GM19372 (cell line): ENCODE results near the gene FIZ1.

ENCODE experiments used
- ATAC-seq: cut with Tn5 transposase; IDR thresholded peaks from one replicate; pipeline ENCODE4 v1.9.1; 2021; ENCODE audit warnings: mild to moderate bottlenecking, low read depth, moderate library complexity; ENCODE audit not compliant: unreplicated experiment

The FIZ1 gene, protein sequence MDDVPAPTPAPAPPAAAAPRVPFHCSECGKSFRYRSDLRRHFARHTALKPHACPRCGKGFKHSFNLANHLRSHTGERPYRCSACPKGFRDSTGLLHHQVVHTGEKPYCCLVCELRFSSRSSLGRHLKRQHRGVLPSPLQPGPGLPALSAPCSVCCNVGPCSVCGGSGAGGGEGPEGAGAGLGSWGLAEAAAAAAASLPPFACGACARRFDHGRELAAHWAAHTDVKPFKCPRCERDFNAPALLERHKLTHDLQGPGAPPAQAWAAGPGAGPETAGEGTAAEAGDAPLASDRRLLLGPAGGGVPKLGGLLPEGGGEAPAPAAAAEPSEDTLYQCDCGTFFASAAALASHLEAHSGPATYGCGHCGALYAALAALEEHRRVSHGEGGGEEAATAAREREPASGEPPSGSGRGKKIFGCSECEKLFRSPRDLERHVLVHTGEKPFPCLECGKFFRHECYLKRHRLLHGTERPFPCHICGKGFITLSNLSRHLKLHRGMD

DNA sequence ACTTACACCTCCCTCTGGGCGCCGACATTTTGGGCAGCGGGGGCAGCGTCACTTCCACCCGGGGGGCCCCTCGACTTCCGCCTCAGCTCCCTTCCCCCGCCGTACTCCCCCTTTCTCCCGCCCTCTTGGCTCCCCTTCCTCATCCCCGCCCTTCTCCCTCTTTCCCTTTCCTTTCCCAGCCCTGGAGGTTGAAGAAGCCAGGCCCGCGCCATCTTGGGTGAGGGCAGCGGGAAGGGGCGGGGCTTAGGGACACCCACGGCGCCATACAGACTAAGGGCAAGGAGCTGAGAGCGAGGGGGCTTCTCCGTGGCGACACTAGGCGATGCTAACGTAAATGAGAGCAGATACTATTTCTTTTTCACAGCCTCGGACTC is at the start of gene FIZ1:
Gene FIZ1 (minus strand): TSS at position 50 of the 374 bp plus-strand sequence. CDS start 1,652 bp downstream, outside the sequence.
- ATAC-seq, result peak; percentile 46

DNA sequence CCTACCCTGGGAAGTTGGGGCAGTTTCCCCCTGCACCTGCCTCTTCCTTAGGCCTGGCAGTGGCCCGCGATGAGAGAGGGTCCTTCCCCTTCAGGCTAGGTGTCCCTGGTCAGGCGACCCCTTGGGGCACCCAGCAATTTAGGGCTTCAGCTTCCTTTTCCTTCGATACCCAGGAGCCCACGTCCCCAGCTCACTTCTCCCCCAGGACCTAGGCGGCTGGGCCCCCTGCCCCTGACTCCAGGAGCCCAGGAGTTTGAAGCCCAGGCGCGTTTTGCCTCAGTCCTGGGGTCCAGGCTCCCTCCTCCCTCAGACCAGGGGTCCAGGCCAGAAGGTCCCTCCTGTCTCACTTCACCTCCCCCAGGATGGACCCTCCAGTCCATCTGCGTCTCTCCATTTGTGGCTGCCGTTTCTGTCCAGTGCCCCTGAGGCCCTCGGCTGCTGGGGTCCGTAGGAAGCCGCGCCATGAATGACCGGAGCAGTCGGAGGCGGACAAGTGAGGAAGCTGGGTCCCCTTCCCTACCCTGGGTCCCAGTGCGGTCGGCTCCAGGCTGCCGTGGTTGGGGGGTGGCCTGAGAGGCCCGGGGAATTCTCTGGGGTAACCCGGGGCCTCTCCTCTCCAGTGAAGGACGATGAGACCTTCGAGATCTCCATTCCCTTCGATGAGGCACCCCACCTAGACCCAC is 49.4 kb upstream of the FIZ1 start:
- no peak for ATAC-seq

DNA sequence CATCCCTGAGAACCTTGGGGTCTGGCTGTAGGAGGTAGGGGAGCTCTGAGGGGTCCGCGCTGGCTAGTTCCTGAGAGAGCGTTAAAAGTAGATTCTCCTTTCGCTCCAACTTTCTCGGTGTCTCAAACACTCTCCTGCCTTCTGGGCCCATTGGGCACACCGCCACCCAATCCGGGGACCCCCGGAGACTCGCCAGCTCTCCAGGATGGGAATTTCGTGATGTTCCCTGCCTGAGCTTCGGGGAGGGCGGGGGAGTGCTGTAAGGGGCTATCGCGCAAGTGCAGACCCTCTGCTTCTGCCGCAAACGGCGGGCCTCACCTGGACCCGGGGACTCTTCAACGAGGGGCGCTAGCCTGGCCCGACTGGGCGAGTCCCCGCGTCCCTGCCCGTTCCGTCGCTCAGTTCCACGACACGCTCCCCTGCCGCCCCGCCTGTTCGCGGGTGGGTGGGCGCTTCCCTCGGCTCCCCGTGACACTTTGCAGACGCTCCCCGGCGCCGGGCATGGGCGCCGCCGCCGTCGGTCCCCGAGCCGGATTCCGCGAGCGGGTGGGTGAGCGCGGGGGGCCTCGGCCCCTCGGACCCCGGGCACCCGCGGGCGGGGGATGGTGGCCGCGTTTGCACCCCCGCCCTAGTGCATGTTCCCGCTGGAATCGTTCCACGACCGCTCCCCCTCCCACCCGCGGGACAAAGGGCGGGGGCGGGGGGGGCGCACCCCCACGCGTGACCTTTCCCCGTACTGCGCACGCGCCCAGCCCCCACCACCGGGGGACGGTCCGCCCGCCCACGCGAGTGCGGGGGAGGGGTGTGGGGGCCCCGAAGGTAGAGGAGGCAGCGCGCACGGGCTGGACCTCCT is 48.6 kb upstream of the FIZ1 start, which contains the start of gene CCDC106:
Gene CCDC106 (plus strand): TSS at position 481 of the 853 bp plus-strand sequence. CDS start 835 bp downstream, outside the sequence.
- no peak for ATAC-seq

DNA sequence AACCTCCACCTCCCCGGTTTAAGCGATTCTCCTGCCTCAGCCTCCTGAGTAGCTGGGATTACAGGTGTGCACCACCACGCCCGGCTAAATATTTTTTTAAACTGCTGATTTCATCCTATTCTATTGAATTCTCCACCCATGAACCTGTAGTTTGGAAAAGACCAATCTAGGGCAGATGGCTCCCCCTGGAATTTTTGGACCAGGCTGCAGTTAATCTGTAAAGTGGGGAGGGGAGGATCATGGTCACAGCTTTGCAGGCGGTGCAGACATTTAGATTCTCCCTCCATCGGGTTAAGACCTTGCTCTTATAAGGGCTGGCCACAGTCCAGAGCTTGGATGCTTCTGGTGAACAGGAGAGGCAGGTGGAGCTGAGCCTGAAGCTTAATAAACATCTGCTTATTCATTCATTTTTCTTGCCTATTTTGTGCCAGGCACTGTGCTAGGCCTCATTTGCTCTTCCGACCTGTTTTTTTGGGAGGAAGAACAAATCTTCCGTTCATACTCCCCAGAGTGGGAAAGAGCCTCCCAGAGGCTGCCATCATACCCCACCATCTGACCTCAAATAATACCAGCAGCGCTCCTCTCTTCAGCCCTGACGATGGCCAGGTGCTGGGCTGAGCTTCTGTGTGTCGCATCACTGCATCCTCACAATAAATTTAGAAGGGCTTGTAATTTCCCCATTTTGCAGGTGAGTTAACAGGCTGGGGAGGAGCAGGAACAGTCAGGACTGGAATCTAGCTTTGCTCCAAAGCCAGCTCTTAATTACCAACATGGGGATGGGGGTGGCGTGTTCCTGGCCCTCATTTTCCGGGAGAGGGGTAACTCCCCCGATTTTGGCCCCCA is 47.8 kb upstream of the FIZ1 start:
- ATAC-seq, result no peak

DNA sequence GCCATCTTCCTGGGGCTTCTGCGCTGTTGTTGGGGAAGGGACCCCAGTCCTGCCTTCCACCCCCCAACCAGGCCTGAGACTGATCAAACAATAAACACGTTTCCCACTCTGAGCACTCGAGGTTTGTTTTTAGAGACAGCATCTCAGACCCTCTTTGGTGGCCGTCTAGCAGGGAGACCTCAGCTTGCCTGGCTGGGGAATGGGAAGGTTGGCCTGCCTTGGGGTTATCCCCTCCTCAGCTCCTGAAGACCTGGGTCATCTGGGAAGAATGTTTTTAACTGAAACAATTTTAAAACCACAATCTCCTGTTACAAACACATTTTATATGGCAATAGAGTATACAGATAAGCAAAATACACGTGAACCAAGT is 46.2 kb upstream of the FIZ1 start:
- no peak for ATAC-seq

DNA sequence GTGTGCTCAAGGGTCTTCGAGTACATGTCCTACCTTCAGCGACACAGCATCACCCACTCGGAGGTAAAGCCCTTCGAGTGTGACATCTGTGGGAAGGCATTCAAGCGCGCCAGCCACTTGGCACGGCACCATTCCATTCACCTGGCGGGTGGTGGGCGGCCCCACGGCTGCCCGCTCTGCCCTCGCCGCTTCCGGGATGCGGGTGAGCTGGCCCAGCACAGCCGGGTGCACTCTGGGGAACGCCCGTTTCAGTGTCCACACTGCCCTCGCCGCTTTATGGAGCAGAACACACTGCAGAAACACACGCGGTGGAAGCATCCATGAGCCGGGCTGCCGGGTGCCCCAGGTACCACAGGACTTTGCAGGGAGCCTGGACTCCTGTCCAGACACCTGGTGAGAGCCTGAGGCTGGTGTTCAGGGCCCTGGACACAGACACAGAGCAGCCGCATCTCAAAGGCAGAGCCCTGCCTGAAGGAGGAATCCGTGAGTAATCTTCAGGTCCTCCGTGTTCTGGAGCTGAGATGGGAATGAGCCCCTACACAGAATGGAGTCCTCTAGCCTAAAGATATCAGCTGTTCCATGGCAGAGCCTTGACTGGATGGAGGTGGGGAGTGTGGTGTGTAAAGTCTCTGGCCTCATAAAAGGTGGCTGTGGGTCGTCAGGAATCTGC is 45.7 kb upstream of the FIZ1 start:
- no peak for ATAC-seq

DNA sequence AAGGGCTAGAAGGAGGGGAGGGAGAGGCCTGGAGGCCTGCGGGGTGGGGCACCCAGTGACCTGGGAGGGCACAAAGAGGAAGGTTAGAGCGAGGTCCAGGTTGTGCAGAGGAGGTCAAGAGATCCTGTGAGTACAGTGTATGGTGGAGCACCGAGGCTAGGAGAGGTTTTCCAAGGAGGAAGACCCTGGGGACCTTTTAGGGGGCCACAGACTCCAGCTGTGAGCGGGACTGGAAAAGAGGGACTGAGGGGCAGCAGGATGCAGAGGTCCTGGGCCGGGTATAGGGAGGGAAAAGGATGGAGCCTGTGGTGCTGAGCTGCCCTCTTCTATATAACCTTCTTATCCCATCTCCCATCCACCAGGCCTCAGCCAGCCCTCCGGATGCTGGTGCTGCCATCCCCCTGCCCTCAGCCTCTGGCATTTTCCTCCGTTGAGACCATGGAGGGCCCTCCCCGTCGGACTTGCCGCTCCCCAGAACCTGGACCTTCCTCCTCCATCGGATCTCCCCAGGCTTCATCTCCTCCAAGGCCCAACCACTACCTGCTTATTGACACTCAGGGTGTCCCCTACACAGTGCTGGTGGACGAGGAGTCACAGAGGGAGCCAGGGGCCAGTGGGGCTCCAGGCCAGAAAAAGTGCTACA is 45.0 kb upstream of the FIZ1 start:
- no peak for ATAC-seq

DNA sequence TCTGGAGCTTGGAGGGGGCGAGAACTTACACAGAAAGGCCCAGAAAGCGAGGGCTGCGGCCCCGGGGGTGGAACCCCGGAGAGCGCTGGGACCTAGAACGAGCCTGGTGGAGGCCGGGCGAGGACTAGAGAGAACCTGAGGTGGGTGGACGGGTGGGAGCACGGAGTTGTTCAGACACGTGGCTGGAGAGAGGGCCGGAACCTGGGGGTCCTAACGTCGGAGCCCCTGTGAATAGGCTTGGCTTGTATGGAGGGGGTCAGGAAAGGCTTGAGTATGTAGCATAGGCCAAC is 44.5 kb upstream of the FIZ1 start:
- no peak for ATAC-seq

DNA sequence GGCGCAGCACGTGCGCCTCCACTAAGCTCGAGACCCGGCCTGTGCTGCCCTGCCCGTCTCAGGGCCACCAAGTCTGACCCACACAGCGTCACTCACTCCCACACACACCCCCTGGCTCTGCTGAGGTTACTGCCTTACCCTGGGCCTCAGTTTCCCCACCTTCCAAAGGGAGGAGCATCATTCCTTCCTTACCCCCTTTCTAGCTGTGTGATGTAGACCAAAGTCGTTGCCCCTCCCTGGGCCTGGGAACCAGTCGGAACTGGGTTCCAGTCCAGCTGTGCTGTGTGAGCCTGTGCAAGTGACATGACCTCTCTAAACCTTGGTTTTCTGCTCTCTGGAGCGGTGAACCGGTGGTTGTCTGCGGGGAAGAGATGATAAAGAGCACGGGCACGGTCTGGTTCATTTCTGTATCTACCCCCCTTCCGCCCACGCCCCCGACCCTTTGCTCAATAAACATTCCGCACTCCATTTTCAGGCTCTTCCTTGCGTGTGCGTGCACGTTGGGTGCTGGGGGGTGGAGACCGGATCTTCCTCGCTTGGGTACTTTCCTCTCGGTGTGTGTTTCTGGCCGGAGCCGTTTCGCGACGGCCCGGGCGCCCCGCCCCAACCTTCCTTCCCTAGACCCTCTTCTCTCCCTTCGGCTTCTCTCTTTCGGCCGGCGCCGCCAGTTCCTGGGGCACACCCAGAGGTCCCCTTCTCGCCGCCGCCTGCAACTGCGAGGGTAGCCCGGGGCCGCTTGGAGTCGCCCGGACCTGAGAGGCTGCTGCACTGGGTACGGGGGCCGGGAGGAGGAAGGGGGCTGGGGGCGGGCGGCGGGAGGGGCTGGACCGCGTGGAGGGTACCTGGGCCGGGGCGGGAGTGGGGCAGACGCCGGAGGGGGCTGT is 43.9 kb upstream of the FIZ1 start, which contains the start of gene ZNF581:
Gene ZNF581 (plus strand): TSS at position 647 of the 884 bp plus-strand sequence. CDS start 923 bp downstream, outside the sequence.
- ATAC-seq, result no peak

DNA sequence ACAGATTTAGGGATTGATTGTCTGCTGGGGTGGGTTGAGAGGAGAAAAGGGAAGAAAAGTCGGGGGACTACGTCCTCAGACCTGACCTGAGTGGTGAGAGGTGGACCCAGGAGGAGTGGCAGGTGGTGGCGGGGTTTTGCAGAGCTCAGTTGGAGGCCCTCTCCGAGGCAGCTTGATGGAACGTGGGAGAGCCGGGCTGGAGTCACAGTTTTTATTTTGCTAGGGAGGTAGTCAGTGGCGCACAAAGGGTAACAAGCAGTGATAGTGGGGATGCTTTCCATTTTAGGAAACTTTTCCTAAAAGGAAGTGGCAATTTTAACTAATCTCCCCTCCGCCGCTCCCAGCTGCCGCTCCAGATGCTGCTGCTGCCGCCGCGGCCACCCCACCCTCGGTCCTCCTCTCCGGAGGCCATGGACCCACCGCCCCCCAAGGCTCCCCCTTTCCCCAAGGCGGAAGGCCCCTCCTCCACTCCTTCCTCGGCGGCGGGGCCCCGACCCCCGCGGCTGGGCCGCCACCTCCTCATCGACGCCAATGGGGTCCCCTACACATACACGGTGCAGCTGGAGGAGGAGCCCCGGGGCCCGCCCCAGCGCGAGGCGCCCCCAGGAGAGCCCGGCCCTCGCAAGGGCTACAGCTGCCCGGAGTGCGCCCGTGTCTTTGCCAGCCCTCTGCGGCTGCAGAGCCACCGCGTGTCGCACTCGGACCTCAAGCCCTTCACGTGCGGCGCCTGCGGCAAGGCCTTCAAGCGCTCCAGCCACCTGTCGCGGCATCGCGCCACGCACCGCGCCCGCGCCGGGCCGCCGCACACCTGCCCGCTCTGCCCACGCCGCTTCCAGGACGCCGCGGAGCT is 43.1 kb upstream of the FIZ1 start:
- no peak for ATAC-seq

DNA sequence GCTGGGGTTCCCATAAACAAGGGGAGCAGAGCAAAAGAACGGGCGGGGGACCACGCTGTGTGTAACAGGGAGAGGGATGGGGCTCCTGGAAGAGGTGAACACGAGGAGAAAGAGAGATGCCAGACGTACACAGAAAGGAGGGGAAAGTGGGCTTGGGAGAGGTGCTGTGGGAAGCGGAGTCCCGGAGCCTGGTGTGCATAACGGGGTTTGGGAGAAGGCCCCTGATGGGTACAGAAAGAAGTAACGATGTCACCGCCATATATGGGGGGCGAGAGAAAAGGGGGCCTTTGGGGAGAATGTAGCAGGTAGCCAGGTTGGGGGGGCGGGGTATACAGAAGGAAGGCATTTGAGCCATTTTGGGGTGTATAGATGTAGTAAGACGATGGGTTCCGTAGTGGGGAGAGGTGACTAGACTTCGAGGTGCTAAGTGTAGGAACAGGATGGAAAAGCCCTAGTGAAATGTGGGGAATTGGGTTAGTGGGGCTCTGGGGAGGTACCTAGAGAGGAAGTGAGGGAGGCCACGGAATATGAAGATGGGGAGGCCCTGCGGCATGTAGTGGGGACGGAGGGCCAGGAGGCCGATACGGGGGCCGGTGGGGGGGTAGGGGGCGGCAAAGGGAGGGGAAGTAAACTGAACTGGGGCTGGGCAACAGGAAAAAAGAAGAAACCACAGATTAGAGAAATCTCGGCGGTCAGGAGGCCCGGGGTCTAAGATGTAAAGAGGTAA is 42.3 kb upstream of the FIZ1 start:
- ATAC-seq, result no peak

DNA sequence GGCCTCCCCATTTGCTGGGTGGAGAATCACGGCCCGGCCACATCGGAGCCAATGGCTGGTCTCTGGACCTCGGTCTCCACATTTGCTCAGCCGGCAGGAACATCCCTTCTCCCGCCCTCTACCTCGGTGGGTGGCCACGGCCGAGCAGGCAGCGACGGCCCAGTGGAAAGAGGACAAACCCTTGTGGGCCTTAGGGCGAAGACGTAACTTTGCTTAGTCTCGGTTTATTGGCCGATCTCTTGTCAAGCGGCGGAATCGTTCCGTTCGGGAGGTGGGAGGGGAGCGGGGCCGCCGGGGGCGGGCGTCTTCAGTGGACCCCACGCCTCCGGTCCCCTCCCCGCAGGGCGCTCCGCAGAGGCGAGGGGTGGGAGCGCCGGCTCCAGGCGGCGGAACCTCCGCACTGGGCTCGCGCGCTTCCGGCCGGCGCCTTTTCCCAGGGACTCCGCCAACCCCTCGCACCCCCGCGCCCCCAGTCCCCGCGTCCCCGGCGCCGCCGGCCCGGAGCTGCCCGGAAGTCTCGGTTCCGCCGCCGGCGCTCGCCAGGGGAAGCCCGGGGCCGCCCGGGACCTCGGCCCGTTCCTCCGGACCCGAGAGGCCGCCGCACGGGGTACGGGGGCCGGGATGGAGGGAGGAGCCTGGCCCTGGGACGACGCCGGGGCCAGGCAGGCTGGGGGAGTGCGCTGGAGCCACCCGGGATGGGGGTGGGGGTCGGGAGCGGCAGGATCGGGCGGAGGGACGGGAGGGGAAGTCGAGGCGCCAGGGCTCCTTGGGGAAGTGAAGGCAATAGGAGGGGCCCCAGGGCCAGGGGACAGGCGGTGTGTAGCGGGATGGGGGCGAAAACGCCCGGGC is 41.5 kb upstream of the FIZ1 start, which contains the start of gene ZNF580:
Gene ZNF580 (plus strand): TSS at position 426 of the 849 bp plus-strand sequence. CDS start 1,507 bp downstream, outside the sequence.
- no peak for ATAC-seq

DNA sequence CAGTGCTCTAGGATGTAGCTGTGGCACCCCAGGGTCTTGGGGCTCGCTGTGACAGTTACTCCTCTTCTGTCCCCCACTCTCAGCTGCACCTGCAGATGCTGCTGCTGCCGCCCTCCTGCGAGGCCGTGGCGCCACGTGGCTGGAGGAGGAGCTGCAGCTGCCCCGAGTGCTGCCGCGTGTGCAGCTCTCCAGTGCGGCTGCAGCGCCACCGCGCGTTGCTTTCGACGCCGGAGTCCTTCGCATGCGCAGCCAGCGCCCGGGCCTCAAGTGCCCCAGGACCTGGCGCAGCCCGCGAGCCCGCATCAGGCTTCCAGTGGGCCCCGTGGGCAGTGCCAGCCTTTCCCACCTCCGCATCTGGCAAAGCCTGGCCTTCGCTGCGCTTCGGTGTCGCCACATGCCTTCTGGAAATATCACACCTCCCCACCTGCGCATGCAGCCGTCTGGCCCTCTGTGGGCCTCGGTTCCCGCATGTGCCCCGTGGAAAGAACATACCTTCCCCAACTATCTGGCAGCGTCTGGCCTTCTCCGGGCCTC is 40.8 kb upstream of the FIZ1 start:
- no peak for ATAC-seq

DNA sequence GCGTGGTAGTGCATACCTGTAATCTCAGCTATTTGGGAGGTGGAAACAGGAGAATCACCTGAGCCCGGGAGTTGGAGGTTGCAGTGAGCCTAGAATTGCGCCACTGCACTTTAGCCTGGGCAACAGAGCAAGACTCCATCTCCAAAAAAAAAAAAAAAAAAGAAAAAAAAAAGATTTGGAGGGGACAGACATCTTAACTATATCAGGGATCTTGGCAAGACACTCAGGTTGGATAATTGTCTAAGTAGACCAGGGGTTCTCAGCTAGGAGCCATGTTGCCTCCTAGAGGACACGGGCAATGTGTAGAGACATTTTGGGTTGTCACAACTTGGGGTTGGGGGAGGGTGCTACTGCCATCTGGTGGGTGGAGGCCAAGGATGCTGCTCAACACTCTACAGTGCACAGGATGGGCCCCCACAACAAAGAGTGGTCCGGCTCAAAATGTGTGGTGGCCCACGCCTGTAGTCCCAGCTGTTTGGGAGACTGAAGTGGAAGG is 39.6 kb upstream of the FIZ1 start:
- no peak for ATAC-seq

DNA sequence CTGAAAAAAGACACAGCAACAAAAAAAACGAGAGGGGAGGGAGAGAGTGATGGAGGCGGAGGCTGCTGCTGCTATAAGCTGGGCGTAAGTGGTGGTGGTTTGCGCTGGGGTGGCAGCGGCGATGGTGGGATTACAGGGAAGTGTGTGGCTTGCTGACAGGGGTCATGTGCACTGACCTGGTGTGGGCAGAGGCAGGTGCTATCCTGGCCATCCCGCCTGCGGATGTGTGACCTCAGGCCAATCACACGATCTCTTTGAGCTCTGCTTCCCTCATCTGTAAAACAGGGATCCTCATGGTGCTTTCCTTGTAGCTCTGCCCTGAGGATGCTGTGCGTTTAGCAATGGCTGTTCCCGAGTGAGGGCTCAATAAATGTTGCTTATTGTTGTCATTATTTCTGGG is 38.2 kb upstream of the FIZ1 start:
- no peak for ATAC-seq
